GM21381 (cell line): ENCODE results near the gene ATXN1L.
A peak's percentile ranks its signal among the peaks of the same experiment; 100 is the strongest.
"Not testable (repeated sequence)": the region's sequence is repeated elsewhere in the genome, so short reads cannot be mapped to it uniquely, and the experiment has no call there.

Experiments
- ATAC-seq: cut with Tn5 transposase; IDR thresholded peaks from one replicate; pipeline ENCODE4 v1.9.1; 2021; ENCODE audit warnings: mild to moderate bottlenecking, moderate library complexity; ENCODE audit not compliant: unreplicated experiment

The ATXN1L gene

GRCh38 chr16:71845639-71846430 is at the start of gene ATXN1L:
ATXN1L (plus strand) TSS chr16:71845976; CDS start chr16:71849741, 3,765 bp downstream.
- ATAC-seq = peak; percentile 58

GRCh38 chr16:71796501-71797097 is 49.2 kb upstream of the ATXN1L start:
- ATAC-seq = no peak

- no peak for ATAC-seq
Measured at GRCh38 chr16:71803305-71803690, 42.5 kb upstream of the ATXN1L start.

- peak; percentile 34 for ATAC-seq
Measured at GRCh38 chr16:71807905-71808592, 37.7 kb upstream of the ATXN1L start.

GRCh38 chr16:71808593-71809459 is 37.0 kb upstream of the ATXN1L start, which contains the start of gene AP1G1:
AP1G1 (minus strand) TSS chr16:71808834; CDS start chr16:71789479, 19,355 bp downstream.
- peak; percentile 75 for ATAC-seq

GRCh38 chr16:71810155-71810530 is 35.6 kb upstream of the ATXN1L start:
- not testable (repeated sequence) for ATAC-seq

GRCh38 chr16:71811261-71811803 is 34.4 kb upstream of the ATXN1L start:
- no peak for ATAC-seq

GRCh38 chr16:71817155-71817500 is 28.6 kb upstream of the ATXN1L start:
- peak; percentile 7 for ATAC-seq

- ATAC-seq = no peak
Measured at GRCh38 chr16:71826533-71827017, 19.2 kb upstream of the ATXN1L start.

GRCh38 chr16:71830359-71830758 is 15.4 kb upstream of the ATXN1L start:
- ATAC-seq = no peak

- not testable (repeated sequence) for ATAC-seq
Measured at GRCh38 chr16:71831698-71832097, 14.1 kb upstream of the ATXN1L start.

GRCh38 chr16:71832112-71832511 is 13.7 kb upstream of the ATXN1L start:
- ATAC-seq = not testable (repeated sequence)

- ATAC-seq = no peak
Measured at GRCh38 chr16:71834291-71834690, 11.5 kb upstream of the ATXN1L start.

- no peak for ATAC-seq
Measured at GRCh38 chr16:71837150-71837549, 8.6 kb upstream of the ATXN1L start.

- no peak for ATAC-seq
Measured at GRCh38 chr16:71840052-71840451, 5.7 kb upstream of the ATXN1L start.

GRCh38 chr16:71843572-71843971 is 2.2 kb upstream of the ATXN1L start:
- no peak for ATAC-seq

- ATAC-seq = no peak
Measured at GRCh38 chr16:71846431-71846830, 655 bp downstream of the ATXN1L start.

- no peak for ATAC-seq
Measured at GRCh38 chr16:71847096-71847495, 1.3 kb downstream of the ATXN1L start.

GRCh38 chr16:71848622-71849021 is 2.8 kb downstream of the ATXN1L start:
- no peak for ATAC-seq

GRCh38 chr16:71851746-71852145 is 6.0 kb downstream of the ATXN1L start:
- ATAC-seq = no peak
